Measurements from ENCODE around the gene IRF2BPL.

- TF ChIP-seq GATA1 (IDR thresholded peaks at IDR 0.05; ENCODE audit: low read depth, low read length) (no peak), POLR2A (IDR thresholded peaks at IDR 0.05; ENCODE audit: low read length) (no peak)
Measured at GRCh38 chr14:77037215-77037937, 8.9 kb upstream of the IRF2BPL start.

Measured in erythroblast (primary cell).